Activated CD4-positive, alpha-beta T cell treated with anti-CD3 and anti-CD28 coated beads for 4 hours (primary cell): ENCODE results near the gene RGS6.

Experiments used
- DNase-seq, 2 donors: peaks; one replicate each; pipeline ENCODE4 v3.0.0-alpha.2; 2020

The RGS6 gene

DNA sequence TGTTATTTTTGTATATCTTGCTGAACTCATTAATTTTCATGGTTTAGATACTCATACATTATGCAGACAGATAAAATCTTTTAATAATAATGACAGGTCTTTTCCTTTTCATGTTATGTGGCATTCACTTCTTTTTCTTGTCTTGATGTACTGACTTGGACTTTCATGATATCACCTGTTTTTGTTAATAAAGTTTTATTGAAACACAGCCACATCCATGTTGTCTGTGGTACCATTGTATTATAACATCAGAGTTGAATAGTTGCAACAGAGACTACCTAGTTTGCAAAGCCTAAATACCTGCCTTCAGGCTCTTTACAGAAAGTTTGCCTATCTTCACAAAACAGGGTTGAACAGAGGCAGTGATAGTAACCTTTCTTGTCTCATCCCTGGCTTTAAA, 85.1 kb downstream of the RGS6 start:
- DNase-seq = no peak

DNA sequence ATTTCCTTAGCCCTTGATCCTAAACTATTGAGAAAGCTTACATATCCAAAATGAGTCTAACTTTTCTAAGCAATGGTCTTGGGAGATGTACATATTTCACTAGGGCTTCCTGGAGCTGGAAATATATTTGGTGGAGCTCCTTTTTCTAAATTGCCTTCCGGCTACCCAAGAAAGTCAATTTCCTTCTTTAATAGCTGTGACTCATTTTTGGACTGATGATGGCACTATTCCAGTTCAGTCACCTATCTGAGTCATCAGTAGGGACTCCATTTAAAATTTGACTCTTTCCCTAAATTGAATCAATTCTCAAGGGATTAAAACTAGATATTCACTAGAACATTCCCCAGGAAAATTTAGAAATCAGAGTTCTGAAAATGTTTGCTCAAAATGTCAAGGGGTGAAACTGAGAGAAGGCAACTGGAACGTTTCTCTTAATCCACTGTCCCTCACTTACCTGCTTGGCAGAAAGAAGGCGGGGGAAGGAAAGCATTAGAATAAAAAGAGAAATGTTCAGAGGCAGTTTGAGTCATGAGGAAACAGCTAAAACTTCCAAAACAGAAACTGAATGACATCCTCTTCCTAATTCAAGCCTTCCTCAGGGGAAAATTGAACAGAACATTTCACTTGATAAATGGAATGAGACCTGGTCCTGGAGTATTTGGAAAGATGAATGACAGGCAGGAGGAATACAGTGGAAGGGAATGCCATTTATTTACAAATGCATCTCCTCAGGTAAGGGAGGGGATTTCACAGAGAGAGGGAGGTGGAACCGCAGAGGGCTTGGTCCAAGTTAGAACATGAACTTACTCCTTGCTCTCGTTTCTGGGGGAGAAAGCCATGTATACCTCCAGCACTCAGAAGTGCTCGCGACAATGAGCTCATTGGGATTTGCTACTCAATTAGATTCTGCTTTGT, 91.2 kb downstream of the RGS6 start:
- DNase-seq = no peak

DNA sequence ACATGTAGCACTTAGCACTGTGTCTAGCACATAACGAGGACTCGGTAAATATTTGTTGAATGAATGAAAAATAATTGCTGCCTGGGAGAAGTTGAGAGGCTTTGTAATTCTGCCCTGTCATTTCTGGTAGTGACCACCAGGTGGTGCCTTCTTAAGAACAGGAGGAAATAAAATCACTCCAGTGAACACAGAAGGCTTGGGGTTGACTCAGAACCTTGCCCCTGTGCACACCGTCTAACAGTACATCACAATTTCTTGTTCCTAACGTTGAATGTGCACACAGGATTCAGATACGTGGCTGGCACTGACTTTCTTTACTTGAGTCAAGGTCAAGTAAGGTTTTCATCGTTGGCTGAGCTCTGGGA, 91.8 kb downstream of the RGS6 start:
- DNase-seq = peak; percentile 2 to 3

DNA sequence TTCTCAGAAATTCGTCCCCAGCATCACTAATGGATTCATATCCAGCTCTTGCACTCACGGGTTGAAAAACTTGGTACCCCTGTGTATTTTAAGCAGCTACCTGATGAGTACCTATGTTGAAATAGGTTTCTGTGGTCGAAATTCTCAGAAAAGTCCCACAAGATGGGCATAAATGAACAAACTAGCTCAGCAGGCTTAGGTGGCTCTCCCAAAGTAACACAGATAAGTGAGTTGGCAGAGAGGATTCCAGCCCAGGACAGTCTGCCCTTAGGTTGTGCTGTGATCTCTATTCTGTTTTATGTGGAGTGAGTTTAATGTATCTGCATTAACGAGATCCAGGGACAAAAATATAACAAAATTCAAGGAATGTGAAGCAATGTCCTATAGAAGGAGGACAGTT, 92.3 kb downstream of the RGS6 start:
- DNase-seq = no peak

DNA sequence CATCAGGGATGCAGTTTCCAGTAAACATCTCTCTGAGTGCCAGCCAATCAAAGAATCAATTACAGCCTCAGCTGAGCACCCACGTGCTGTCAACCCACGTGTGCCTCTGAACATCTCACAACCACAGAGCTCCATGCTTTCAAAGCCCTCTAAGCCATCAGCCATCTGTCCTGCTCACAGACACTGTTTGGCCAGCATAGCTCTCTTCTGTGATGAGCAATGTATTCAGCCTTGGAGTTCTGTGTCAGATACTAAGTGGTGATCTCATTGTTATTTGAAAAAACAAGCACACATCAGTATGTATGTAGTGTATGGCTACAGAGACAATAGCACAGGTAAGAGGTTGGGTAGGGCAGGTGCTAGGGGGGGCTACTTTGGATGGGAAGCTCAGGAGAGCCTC, 94.3 kb downstream of the RGS6 start:
- no peak for DNase-seq

DNA sequence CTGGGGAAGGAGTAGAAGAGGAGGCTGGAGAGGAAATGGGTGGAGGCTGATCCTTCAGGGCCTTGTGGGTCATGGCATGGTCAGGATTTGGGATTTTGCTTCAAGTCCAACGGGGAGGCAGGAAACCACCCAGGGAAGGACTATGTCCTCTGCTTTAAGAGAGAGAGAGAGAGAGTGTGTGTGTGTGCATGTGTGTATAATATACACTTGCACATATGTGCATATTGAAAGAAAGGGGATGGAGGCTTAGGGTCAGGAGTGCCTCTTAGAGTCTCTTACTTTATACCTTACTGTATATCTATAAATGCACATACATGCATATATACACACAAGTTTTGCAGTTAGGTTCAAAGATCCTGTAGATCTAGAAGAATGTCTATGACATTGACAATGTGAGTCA, 94.8 kb downstream of the RGS6 start:
- no peak for DNase-seq

DNA sequence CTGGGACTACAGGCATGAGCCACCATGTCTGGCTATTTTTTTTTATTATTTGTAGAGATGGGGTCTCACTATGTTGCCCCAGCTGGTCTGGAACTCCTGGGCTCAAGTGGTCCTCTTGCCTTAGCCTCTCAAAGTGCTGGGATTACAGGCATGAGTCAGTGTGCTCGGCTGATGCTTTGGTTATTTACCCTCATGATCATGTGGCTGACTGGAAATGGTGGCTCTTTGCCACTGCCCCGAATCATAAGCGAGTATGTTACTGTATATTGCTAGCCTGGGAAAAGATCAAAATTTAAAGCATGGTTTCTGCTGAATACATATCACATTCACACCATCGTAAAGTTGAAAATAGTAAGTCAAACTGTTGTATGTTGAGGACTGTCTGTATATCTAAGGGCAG, 101.1 kb downstream of the RGS6 start:
- no peak for DNase-seq

DNA sequence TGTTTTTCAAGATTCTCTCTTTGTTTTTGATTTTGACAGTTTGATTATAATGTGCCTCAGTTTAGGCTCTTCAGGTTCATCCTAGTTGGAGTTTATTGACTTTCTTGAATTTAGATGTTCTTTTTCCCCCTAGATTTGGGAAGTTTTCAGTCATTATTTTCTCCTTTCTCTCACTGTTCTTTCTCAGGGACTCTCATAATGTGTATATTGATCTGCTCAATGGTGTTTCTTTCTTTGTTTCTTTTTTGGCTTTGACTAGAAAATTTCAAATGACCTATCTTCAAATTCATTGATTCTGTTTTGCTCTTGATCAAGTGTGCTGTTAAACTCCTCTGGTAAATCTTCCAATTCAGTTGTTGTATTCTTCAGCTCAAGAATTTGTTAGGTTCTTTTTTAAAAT, 108.3 kb downstream of the RGS6 start:
- DNase-seq = no peak

DNA sequence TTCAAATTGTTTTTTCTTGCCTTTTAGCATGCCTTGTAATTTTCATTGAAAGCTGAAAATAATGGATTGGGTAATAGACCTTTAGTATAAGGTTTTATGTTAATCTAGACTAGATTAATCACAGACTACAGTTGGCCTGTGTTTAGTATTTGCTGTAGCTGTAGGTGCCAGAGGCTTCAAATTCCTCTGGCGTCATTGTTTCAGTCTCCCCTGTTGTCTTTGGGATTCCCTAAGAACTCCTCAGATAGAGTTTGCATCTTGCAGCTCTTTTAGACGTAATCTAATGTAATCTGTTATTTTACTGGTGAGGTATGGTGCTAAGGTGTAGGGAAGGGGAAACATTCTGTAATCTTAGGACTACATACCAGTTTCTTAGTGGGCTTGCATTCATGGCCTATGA, 113.0 kb downstream of the RGS6 start:
- DNase-seq = no peak

DNA sequence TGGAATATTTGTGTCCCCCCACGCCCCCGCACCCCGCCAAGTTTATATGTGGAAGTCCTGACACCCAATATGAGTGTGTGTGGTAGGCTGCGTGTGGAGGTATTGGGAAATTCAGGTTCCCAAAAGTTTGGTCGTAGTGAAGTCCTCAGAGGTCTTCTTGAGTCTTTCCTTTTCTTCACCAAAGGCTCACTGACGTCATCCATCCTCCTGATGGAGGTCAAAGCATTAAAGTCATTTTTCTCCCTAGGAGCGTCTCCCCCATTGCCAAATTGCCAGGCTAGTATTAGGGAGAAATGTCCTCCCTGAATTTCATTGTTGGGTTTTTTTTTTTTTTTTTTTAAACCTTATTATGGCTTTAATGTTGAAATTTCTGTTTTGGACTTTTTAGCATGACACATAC, 113.7 kb downstream of the RGS6 start:
- no peak for DNase-seq

DNA sequence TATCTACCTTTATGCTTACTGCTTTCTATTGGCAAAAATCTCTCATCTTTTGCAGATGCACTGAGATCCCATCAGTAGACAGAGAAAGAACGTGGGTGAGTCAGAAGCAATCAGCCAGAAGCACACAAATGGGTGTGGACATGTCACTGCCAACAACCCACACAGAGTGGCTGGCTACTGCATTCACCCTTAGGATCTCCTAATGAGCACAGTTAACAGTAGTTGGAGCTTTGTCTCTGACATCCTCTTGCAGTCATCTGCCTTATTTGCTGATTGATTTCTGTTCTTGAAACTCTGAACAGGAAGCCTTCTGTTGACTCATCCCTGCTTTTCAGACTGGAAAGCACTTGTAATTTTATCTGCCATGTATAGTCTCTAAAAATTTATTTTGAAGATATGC, 117.2 kb downstream of the RGS6 start:
- no peak for DNase-seq

DNA sequence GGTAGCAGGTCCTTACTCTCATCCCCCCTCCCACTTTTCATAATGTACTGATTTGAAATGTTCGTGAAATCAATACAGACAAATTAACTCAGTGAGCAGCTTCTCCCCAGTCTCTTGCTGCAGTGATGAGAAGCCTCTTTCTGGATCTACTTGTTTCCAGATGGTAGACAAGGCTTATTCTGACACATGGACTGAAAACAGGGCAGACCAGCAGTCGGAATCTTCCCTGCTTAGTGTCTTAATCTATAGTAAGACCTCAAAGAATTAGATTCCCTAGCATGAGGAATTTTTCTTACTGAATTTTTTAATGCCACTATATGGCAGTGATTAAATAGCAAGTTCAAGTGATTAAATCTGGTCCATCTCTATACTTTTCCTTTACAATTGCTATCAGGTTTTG, 120.1 kb downstream of the RGS6 start:
- no peak for DNase-seq

DNA sequence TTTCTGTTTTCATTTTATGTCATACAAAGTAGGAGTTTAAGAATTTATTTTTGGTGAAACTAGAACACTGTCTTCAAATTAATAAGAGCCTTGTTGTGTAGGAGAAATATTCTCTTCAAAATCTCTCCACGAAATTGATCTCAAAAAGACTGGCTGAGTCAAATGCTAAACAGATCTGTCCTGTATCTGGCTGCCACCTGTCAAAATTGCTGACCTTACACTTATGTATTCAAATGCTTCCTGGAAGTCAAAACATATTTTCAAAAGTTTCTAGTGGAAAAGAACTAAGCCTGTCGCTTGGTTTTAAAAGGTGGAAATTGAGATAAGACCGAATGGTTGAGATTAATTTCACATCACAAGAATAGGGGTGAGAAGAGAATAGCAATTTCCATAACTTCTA, 121.4 kb downstream of the RGS6 start:
- DNase-seq = no peak

DNA sequence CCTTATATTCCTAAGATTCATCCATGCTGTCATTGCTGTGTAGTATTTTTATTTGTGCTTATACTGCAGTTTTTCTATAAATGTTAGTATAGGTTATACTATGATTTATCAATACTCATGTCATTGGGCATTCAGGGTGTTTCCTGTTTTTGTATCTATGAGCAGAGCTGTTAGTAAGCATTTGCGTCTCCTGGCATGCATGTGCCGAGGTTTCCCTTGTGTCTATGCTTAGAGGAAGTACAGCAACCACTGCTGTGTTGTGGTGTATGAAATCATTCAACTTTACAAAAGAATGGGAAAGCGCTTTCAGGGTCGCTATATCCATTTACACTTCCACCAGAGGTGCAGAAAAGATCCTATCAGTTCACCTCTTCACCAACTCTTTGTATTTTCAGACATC, 122.7 kb downstream of the RGS6 start:
- DNase-seq = no peak

DNA sequence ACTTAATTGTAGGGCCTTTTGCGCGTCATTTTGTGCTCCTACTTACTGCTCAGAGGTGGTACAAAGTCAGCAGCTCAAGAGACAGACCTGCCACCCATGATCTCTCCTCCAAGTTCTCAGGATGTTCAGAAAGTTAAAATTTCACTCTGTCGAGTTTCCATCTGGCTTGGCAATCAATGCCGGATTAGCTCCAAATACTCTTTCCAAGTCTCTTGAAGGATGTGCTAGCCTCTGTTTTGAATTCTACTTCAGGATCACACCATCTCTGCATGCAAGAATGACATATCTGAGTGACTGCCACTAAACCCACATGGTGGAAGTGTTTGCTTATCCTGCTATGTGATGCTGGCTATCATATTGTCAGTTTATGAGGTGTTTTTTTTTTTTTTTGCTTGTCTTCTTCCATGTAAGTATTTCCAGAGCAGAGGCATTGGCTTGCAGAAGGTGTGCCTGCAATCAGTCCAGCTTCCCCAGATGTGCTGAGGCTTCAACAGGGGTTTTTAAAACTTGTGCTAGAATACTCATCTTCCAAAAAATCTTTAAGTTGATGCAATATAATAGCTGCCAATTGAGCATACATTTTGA, 125.6 kb downstream of the RGS6 start:
- DNase-seq = no peak

DNA sequence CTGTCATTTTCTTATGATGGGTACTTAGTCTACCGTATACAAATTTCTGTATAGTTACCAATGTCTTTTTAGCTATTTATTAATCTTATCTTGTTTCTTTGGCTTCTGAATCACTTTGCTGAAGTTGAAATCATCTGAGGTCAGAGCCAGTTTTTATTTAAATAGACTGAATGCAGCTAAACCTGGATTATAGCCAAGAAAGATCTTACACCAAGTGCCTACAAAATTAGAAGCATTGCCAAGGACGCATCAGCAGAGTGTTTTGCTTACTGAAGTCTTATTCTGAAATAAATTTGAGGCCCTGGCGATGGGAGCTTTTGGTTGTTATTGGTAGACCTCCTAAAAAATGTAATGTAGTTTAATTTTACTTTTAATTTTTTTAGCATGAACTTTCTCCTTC, 128.2 kb downstream of the RGS6 start:
- DNase-seq = no peak

DNA sequence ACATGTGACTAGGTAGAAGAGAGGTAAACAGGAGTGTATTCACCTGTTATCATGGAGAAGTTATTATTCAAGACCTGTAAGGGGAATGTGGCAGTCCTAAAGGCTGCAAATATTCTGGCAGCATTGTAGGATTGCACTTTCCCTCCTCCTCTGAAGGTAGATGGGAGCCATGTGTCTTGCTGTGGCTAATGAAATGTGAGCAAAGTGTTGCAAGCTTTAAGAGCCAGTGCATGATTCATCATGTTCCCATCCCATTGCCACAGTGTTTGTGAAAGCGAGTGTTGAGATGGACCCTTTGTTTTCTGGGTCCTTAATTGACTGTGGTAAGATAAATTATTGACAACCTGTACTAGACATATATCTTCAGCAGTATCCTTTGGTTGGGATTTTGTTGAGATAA, 128.7 kb downstream of the RGS6 start:
- DNase-seq = no peak

DNA sequence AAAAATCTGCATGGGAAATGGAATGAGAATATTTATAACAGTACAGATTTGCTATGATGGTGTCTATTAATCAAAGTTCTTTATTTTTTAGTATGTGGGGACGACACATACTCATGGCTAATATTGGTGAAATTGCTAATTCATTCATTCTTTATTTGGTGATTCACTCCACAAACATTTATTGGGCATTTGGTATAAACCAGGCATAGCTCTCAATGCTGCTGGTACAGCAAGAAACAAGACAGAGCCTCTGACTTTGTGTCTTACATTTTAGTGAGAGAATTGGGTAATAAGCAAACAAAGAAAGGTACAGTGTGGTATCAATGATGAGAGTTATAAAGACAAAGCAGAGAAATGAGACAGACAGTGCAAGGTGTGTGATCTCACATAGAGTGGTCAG, 129.5 kb downstream of the RGS6 start:
- DNase-seq = no peak

DNA sequence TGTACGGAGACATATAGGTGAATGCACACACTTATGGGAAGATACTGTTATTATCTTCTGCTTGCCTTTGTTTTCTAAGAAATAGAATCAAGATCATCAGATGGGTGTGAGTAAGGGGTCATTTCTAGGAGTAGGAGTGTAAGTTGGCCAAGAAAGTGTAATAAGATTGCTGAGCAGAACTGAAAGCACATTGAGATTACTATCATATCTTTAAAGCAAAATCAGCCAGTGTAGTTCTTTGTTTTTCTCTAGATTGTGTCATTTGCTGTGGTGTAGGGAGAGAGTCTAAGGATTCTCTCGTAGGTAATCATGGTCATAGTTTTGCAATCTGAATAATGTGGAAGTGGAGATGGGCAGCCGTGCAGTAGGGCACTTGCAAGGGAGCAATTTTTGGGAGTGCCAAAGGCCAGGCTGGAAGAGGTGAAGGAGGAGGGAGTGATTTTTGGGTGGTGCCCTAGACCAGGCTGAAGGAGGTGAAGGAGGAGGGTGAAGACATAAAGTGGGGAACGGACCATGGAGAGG, 131.6 kb downstream of the RGS6 start:
- DNase-seq = no peak

DNA sequence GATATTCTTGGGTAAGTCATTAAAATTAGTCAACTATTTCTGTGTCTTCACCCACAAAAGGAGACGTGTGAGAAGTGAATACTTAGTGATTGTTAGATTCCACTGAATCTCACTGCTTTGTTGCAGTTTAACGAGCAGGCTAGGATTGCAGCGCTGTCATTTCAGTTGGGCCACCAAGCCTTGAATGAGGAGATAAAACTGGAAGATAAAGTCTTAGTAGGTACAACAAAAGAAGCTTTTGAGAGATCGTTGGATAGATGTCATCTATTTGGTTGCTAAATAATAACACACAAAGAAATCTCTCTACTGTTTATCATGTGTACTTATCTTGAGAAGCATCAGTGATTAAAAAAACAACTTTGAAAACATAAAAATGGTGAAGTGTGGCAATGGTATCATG, 132.3 kb downstream of the RGS6 start:
- DNase-seq = no peak

DNA sequence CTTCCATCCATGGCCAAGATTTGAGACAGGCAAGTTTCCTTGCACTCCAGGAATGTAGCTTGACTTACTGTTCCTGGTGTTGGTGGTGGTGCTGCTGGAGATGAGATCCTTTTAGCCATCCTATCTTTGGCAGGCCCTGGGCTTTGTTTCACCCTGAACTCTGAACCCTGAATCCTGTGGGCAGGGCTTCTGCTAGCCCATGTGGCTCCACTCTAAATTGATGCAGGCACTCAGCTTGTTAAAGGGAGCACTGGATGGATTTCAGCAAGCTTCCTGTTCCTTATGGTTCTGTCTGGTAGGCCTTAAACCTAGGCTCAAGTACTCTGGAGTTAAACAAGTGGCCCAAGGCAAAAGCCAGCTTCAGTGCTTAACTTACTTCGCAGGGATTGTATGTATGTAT, 138.2 kb downstream of the RGS6 start:
- DNase-seq = no peak

DNA sequence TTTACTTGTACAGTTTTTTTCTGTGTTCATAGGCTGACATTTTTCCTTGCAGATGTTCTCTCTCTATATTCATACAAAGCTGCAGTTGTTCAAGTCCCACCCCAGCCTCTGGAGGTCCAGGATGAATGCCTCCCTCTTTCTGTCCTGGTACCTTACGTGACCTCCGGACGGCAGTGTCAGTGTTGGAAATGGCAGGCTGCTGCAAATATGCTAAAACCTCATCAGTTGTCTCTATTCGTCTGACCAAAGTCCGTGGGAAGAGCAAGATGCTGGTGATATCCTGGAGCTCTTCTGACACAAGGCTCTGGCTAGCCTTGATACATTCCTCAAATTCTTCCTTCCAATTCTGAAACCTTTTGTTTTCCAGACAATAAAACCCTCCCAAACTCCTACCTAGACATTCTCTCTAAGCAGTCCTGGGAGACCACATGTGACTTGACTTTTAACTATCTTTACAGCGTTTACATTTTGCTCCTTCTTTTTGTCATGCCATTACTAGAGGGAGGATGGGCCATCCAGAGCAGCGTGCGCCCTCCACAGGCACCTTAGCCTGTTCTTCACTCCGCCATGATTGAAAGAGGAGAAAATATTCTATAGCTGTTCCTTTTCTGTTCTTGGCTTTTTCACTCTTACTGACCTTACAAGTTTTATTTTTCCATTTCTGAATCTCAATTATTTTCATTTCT, 143.6 kb downstream of the RGS6 start:
- DNase-seq = no peak

DNA sequence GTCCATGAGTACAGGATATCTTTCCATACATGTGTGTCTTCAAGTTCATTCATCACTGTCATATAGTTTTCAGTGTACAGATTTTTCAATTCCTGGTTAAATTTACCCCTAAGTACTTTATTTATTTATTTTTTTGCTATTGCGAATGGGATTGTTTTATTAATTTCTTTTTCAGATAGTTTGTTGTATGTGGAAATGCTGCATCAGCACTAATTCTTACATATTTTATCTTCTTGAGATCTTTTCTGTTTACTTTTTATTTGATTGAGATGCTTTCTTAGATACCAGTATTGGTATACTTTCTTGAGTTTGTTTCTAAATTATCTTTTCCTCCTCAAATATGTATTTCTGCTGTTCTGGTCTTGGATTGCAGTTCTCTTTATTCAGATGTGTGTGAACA, 148.9 kb downstream of the RGS6 start:
- no peak for DNase-seq

DNA sequence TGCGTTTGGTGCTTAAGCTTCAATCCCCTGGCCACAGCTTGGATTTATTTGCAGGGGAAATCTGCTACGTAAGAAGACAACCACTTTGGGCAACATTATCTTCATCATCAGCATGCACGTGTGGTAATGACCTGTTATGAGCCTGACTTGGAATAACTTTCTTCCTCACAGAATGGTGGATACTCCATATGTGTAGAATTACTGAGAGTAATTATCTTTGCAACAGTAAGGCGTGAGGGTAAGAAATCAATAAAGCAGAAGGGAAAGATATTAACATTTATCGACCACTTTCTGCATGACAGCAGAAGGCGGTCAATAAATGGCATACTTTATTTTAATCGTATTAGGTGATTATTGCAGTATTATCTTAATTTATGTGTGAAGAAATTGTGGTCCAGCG, 152.7 kb downstream of the RGS6 start:
- DNase-seq = no peak
